HS-27A (cell line): Measurements from ENCODE around the gene FCRL1.

ENCODE experiments used
- DNase-seq: peaks from one replicate; pipeline ENCODE4 v3.0.0-alpha.2; 2012; ENCODE audit warnings: low read depth, missing footprints

Gene FCRL1

GRCh38 chr1:157799996-157800395 is 19.9 kb downstream of the FCRL1 start:
- DNase-seq: no peak

GRCh38 chr1:157798211-157798610 is 21.7 kb downstream of the FCRL1 start:
- no peak for DNase-seq

- DNase-seq: no peak
Observed at GRCh38 chr1:157785248-157785647, 34.7 kb downstream of the FCRL1 start.

GRCh38 chr1:157784801-157785200 is 35.1 kb downstream of the FCRL1 start:
- DNase-seq: no peak

DNA sequence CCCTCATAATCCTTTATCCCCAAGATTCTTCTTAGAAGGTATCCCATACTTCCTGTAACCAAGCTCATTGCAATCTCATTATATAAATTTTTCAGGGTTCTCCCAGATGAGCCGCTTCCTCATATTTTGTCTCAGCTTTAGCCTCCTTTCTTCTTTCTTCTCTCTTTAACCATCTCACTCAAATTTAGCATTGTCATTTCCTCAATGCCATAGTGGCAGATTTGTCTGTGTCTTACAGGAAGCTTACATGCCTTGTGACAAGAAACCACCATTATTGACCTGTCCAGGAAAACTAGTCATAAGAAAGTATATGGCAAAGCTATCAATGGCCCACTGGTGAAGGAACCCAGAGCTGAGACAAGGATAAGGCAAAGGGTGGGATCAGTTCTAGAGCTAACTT is 37.0 kb downstream of the FCRL1 start:
- DNase-seq: no peak

DNA sequence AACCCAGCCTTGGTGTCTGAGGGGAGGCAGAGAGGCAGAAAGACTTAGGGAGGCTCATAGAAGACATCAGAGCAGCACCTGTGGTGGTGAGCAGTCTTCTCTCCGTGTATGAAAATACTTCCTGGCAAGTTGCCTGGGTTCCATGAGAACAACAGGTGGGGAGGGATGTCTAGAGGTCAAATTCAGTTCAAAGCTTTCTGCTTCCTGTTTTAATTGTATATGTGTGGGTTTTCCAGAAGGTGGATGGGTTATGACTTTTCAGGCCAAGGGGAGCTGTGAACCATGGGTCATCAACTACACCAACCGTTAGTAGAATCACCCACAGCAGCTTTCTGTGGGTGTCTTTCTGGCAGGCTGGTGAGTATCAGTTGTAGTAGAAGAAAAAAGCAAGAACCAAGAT is 38.9 kb downstream of the FCRL1 start:
- DNase-seq: no peak

- DNase-seq: no peak
Observed at GRCh38 chr1:157776971-157777391, 42.9 kb downstream of the FCRL1 start, which contains the start of gene FCRL2. Gene FCRL2, minus strand, starts transcription at chr1:157777132. Its CDS starts 59 bp downstream, at chr1:157777073.

DNA sequence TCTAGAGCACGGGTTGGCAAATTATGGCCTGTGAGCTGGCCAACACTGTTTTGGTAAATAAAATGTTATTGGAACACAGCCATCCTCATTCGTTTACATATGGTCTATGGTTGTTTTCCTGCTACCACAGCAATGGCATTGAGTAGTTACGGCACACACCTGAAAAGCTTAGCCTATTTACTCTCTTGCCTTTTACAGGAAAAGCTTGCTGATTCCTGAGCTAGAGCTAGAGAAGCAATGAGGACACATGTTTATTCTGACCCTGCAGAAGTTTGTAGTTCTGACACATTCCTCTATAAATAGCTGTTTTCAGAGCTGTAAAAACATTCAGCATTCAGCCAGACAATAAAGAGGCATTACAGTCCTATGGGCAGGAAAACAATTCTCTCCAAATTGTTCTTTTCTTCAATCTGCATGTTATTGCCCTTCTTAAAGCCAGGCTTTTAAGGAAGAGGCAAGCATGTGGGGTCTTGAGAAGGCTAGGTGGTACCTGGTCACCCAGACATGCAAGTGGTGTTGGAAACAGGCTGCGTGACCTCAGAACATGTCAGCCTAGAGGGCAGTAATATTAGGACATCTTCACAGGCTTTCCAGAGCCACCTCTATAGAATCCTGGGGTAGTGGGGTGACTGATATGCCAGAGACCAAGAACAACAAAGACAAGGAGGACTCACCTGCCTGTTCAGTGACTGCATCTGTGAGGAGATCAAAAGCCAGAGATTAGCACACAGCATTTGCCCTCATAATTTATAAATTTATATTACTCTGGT is 44.6 kb downstream of the FCRL1 start:
- no peak for DNase-seq

DNA sequence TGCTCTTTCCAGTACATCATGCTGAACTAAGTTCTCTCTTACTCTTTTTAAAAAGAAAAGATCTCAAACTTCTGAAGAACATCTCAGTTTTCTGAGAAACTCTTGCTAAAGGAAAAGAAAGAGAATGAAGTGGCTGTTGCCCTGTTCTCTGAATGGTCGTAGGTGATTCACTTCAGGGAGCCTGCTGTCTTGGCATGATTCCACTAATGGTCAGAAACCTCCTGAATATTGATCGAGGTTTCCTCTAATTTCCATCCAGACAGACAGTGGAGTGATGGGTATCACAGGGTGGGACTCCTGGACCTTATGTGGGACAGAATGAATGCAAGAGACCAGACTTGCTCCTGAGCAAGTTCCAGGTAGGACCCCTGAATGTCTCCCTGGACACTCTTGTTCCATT is 45.5 kb downstream of the FCRL1 start:
- no peak for DNase-seq

DNA sequence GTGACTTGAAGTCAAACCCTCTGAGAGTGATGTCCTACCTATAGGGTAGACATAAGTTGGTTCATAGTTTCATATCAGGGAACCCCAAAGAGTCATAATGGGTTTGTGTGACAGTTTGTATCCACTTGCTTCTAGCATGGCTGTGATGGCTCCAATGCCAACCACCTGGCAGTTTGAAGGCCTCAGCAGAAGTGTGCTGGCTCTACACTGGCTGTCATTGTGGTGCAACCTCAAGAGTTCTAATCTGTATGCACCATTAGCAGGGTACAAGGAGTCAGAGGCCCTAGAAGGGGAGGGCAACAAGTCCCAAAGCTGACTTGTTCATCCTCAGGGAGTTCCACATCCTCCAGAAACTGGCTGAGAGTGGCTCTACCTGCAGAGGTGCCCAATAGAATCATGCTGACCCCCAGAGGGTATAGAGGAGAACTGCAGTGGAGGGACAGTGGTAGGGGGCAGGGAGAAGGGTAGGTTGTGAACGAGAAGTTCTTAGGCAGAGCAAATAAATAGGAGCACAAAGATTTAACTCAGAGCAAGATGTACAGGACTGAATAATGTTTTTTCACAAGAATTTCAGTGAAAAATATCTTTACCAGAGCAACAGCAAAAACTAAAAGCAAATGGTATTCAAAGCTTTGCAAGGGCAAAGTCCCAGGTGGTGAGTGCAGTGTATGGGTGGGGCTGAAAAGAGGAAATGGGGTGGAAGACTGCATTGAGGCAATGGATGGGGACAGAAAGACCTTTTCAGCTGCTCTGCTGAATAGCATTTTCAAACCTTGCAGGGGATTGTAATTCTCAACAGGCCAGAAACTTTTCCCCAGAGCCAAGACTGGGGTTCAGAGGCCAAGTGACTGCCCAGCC is 46.2 kb downstream of the FCRL1 start:
- no peak for DNase-seq

GRCh38 chr1:157771661-157772425 is 48.1 kb downstream of the FCRL1 start:
- DNase-seq: no peak

GRCh38 chr1:157770442-157771043 is 49.4 kb downstream of the FCRL1 start:
- DNase-seq: no peak

DNA sequence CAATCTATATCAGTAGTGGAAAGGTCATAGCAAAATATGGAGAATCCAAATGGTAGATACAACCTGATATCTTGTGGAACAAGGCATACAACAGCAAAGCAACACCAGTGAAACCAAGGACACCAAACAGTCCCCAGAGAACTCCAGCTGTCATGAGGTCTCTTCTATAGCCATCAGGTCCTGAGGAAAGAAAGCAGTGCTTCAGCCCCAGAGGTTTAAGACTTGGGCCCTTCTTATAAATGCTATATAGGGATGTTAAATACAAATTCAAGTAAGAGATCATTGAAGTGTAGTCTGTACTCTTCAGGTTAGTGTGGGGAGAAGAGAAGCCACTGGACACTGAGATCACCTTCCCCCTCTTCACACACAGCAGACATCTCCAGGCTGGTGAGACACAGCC is 53.1 kb downstream of the FCRL1 start:
- DNase-seq: no peak

DNA sequence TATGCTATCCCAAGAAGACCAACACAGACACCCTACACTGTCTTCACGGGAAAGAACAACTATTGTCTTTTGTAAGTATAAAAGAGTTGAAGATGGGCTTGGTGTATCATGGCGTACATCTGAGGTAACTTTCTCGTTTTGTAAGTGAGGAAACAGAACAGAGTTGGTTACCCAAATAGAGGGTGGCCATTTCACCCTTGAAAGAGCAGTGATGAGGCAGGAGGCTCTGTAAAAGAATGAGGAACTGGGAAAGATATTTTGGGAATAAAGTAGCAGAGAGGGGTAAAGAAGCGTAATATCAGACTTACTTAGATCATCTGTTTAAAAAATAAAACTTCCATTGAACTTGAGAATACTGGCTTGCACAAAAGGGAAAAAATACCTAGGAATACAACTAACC is 61.9 kb downstream of the FCRL1 start:
- DNase-seq: no peak

DNA sequence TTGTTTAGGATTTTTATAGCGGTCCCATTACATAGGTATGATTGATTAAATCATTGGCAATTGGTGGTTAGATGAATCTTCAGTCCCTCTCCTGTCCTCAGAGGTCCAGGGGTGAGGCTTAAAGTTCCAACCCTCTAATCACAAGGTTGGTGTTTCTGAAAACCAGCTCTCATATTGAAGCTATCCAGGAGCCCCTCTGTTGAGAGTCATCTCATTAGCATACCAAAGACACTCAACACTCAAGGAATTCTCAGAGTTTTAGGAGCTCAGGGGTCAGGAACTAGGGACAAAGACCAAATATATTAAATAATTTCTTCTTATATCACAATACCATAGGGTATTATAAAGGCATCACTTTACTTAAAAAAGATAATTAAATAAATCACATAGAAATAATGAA is 66.3 kb downstream of the FCRL1 start:
- DNase-seq: no peak

DNA sequence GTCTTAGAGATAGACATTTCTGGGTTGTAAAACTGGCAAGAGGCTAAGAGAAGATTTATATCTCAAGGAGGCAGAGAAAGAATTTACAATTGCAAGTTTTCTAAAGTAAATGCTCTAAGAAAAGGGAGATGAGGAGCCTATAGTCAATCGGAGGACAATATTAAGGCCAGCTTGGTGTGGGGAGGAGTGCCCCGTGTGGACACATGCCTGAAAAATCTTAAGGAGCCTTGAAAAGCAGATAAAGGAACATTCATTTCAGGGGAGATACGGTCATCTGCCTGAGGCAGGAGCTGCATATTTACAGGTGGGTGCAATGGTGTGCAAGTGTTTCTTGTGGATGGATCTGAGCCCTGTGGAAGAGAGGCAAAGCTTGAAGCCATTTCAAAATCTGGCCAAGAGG is 68.6 kb downstream of the FCRL1 start:
- no peak for DNase-seq

GRCh38 chr1:157748262-157748817 is 71.6 kb downstream of the FCRL1 start:
- no peak for DNase-seq
